Measurements from ENCODE around the gene FBXO11. TPM values are rescaled to one million over a fixed set of nuclear protein-coding genes. Genes with fewer than 3 reads are reported as not detected.

Gene FBXO11
- total RNA-seq, 4 donors from 2014 or later = 37.3 to 53.8 (median 47.0) TPM

GRCh38 chr2:47803363-47803762 lies 102.9 kb downstream of the FBXO11 start:
- no peak overlapping the region for H3K27ac ChIP-seq (replicated peaks in 1 of 4)
- H3K4me1 ChIP-seq = peaks cover 0 to 15% (median 8%) of the 10 kb centered on the region in 4 donors
- intact Hi-C loops (cut with DNase I) = no loop called here
- peaks cover 0 to 10% (median 4%) of the 10 kb centered on the region in 4 donors for H3K9me3 ChIP-seq
- no peak for DNase-seq (ENCODE audit: extremely low spot score)
- TF ChIP-seq EP300 (IDR thresholded peaks at IDR 0.05) (no peak), POLR2AphosphoS5 (IDR thresholded peaks at IDR 0.05) (no peak), POLR2A (IDR thresholded peaks at IDR 0.05; ENCODE audit: low read depth) (no peak), CTCF (IDR thresholded peaks at IDR 0.05) (no peak)
- H3K4me3 ChIP-seq = no peak overlapping the region
- H3K27me3 ChIP-seq = no peaks in the 10 kb centered on the region
- peaks cover 35 to 100% (median 91%) of the 10 kb centered on the region in 4 donors for H3K36me3 ChIP-seq
- 98% methylated on average over 7 of the region's 7 CpGs for WGBS

- intact Hi-C loops (cut with DNase I) = no loop called here
- peaks cover 38 to 100% (median 89%) of the 10 kb centered on the region in 4 donors for H3K36me3 ChIP-seq
- peaks cover 0 to 10% (median 4%) of the 10 kb centered on the region in 4 donors for H3K9me3 ChIP-seq
- H3K4me3 ChIP-seq = no peak overlapping the region
- TF ChIP-seq EP300 (IDR thresholded peaks at IDR 0.05) (no peak), POLR2A (IDR thresholded peaks at IDR 0.05; ENCODE audit: low read depth) (no peak), CTCF (IDR thresholded peaks at IDR 0.05) (no peak), POLR2AphosphoS5 (IDR thresholded peaks at IDR 0.05) (no peak)
- peaks cover 0 to 4% (median 0%) of the 10 kb centered on the region in 4 donors for H3K4me1 ChIP-seq
- 97% methylated on average over 3 of the region's 3 CpGs for WGBS
- no peak for DNase-seq (ENCODE audit: extremely low spot score)
- H3K27me3 ChIP-seq = no peaks in the 10 kb centered on the region
- H3K27ac ChIP-seq (replicated peaks in 1 of 4) = no peak overlapping the region
Observed at GRCh38 chr2:47801118-47801517, 105.2 kb downstream of the FBXO11 start.

GRCh38 chr2:47799031-47799609 lies 107.2 kb downstream of the FBXO11 start:
- peaks cover 30 to 97% (median 81%) of the 10 kb centered on the region in 4 donors for H3K36me3 ChIP-seq

GRCh38 chr2:47798631-47799030 lies 107.7 kb downstream of the FBXO11 start:
- Histone ChIP-seq H3K27me3 (no peaks in the 10 kb centered on the region), H3K36me3 (peaks cover 25 to 92% (median 78%) of the 10 kb centered on the region in 4 donors), H3K4me3 (no peak overlapping the region), H3K27ac (replicated peaks in 1 of 4) (no peak overlapping the region), H3K4me1 (no peaks in the 10 kb centered on the region), H3K9me3 (peaks cover 0 to 8% (median 4%) of the 10 kb centered on the region in 4 donors)
- 71% methylated on average over 6 of the region's 6 CpGs for WGBS
- no peak for TF ChIP-seq EP300 (IDR thresholded peaks at IDR 0.05)
- no peak for TF ChIP-seq POLR2A (IDR thresholded peaks at IDR 0.05; ENCODE audit: low read depth)
- TF ChIP-seq POLR2AphosphoS5 (IDR thresholded peaks at IDR 0.05) = no peak
- no peak for TF ChIP-seq CTCF (IDR thresholded peaks at IDR 0.05)
- DNase-seq (ENCODE audit: extremely low spot score) = no peak
- intact Hi-C loops (cut with DNase I) = no loop called here

More at GRCh38 chr2:47799031-47799609, 107.2 kb downstream of the FBXO11 start:
- TF ChIP-seq EP300 (IDR thresholded peaks at IDR 0.05) (no peak), POLR2A (IDR thresholded peaks at IDR 0.05; ENCODE audit: low read depth) (no peak), CTCF (IDR thresholded peaks at IDR 0.05) (no peak), POLR2AphosphoS5 (IDR thresholded peaks at IDR 0.05) (no peak)
- Histone ChIP-seq H3K27me3 (no peaks in the 10 kb centered on the region), H3K9me3 (peaks cover 0 to 10% (median 4%) of the 10 kb centered on the region in 4 donors), H3K27ac (replicated peaks in 1 of 4) (no peak overlapping the region), H3K4me1 (no peaks in the 10 kb centered on the region), H3K4me3 (no peak overlapping the region)
- 87% methylated on average over 6 of the region's 6 CpGs for WGBS
- DNase-seq (ENCODE audit: extremely low spot score) = no peak
- intact Hi-C loops (cut with DNase I) = no loop called here
